GM23338 (cell line): ENCODE data around the gene NTRK3. TPM values are rescaled to one million over a fixed set of nuclear protein-coding genes. Genes with fewer than 3 reads are reported as not detected.

Source experiments
- ATAC-seq: fragments of 200-7000 bp; cut with Tn5 transposase; 3 replicates; pipeline ENCODE4 v1.9.1; 2020
- DNase-seq: peaks from one replicate; pipeline ENCODE4 v3.0.0-alpha.2; 2015; ENCODE audit warnings: low spot score
- H2AFZ ChIP-seq: fragments of 200-600 bp; sonication (generic); 2 replicates; pipeline ENCODE4 v1.8.0; 2016; ENCODE audit warnings: antibody characterized with exemption, mild to moderate bottlenecking, moderate library complexity
- H3F3A ChIP-seq: fragments of 200-600 bp; sonication (generic); replicated peaks from 2 replicates; pipeline ENCODE4 v1.8.0; 2017; ENCODE audit warnings: antibody characterized with exemption, mixed run types, low read depth
- H3K27ac ChIP-seq: fragments of 200-600 bp; sonication (generic); 2 replicates; pipeline ENCODE4 v1.6.1; 2016; ENCODE audit warnings: low read depth
- H3K27me3 ChIP-seq: fragments of 200-600 bp; sonication (generic); 2 replicates; pipeline ENCODE4 v1.8.0; 2016; ENCODE audit warnings: mild to moderate bottlenecking, mixed run types, moderate library complexity; ENCODE audit not compliant: insufficient read depth
- H3K36me3 ChIP-seq: fragments of 200-600 bp; sonication (generic); 2 replicates; pipeline ENCODE4 v1.8.0; 2016; ENCODE audit warnings: mild to moderate bottlenecking; ENCODE audit not compliant: insufficient read depth
- H3K4me1 ChIP-seq: fragments of 200-600 bp; sonication (generic); 2 replicates; pipeline ENCODE4 v1.8.0; 2016; ENCODE audit warnings: mild to moderate bottlenecking, moderate library complexity; ENCODE audit not compliant: insufficient read depth
- H3K4me2 ChIP-seq: fragments of 200-600 bp; sonication (generic); 2 replicates; pipeline ENCODE4 v1.7.1; 2017; ENCODE audit warnings: mixed run types
- H3K4me3 ChIP-seq: fragments of 200-600 bp; sonication (generic); 2 replicates; pipeline ENCODE4 v1.6.1; 2016; ENCODE audit warnings: mixed run types
- H3K79me2 ChIP-seq: fragments of 200-600 bp; sonication (generic); replicated peaks from 2 replicates; pipeline ENCODE4 v1.8.0; 2017; ENCODE audit warnings: mild to moderate bottlenecking; ENCODE audit not compliant: insufficient read depth
- H3K9me2 ChIP-seq: fragments of 200-600 bp; sonication (generic); 2 replicates; pipeline ENCODE4 v1.8.0; 2017; ENCODE audit not compliant: insufficient read depth
- H4K20me1 ChIP-seq: fragments of 200-600 bp; sonication (generic); replicated peaks from 2 replicates; pipeline ENCODE4 v1.8.0; 2017; ENCODE audit warnings: mild to moderate bottlenecking; ENCODE audit not compliant: insufficient read depth
- H3K27ac Mint-ChIP-seq: 2 replicates; pipeline ENCODE4 v1.8.0; 2020; ENCODE audit warnings: inconsistent platforms, mild to moderate bottlenecking, moderate library complexity, mixed read lengths
- H3K27me3 Mint-ChIP-seq: 3 replicates; pipeline ENCODE4 v1.8.0; 2022; ENCODE audit warnings: low read depth, mild to moderate bottlenecking, moderate library complexity, mixed read lengths, inconsistent platforms; ENCODE audit not compliant: insufficient read depth, poor library complexity
- H3K36me3 Mint-ChIP-seq: 3 replicates; pipeline ENCODE4 v1.8.0; 2021; ENCODE audit warnings: low read depth, mild to moderate bottlenecking, inconsistent platforms, moderate library complexity, mixed read lengths
- H3K4me1 Mint-ChIP-seq: 3 replicates; pipeline ENCODE4 v1.8.0; 2020; ENCODE audit warnings: mild to moderate bottlenecking, inconsistent platforms, mixed read lengths
- H3K4me3 Mint-ChIP-seq: 3 replicates; pipeline ENCODE4 v1.8.0; 2021; ENCODE audit warnings: moderate library complexity, mild to moderate bottlenecking, inconsistent platforms, mixed read lengths
- H3K9me3 Mint-ChIP-seq: 3 replicates; pipeline ENCODE4 v1.8.0; 2020; ENCODE audit warnings: moderate library complexity, mild to moderate bottlenecking, inconsistent platforms, mixed read lengths
- CREB1 ChIP-seq: fragments of 250-450 bp; sonication (Bioruptor Pico); IDR thresholded peaks from 2 replicates; pipeline ENCODE4 v1.5.0; 2020; ENCODE audit warnings: low read depth, mild to moderate bottlenecking, moderate library complexity
- ETS1 ChIP-seq: IDR thresholded peaks from 2 replicates; pipeline ENCODE4 v1.6.1; 2016; ENCODE audit warnings: antibody characterized with exemption
- EZH2 ChIP-seq: fragments of 200-600 bp; sonication (generic); IDR thresholded peaks from one replicate; pipeline ENCODE4 v1.8.0; 2017; ENCODE audit warnings: antibody characterized with exemption, mild to moderate bottlenecking, low read depth; ENCODE audit not compliant: unreplicated experiment
- EZH2phosphoT487 ChIP-seq: fragments of 200-600 bp; sonication (generic); IDR thresholded peaks from one replicate; pipeline ENCODE4 v1.8.1; 2018; ENCODE audit warnings: antibody characterized with exemption; ENCODE audit not compliant: unreplicated experiment
- JUNB ChIP-seq: IDR thresholded peaks from one replicate; pipeline ENCODE4 v1.6.1; 2016; ENCODE audit warnings: antibody characterized with exemption; ENCODE audit not compliant: unreplicated experiment
- NANOG ChIP-seq: IDR thresholded peaks from 2 replicates; pipeline ENCODE4 v1.6.1; 2016; ENCODE audit warnings: antibody characterized with exemption, borderline replicate concordance
- POLR2AphosphoS5 ChIP-seq: IDR thresholded peaks from 2 replicates; pipeline ENCODE4 v1.6.1; 2016; ENCODE audit warnings: antibody characterized with exemption, low read depth
- REST ChIP-seq: IDR thresholded peaks from one replicate; pipeline ENCODE4 v1.6.1; 2018; ENCODE audit warnings: antibody characterized with exemption; ENCODE audit not compliant: unreplicated experiment
- STAT1 ChIP-seq: IDR thresholded peaks from one replicate; pipeline ENCODE4 v1.6.1; 2016; ENCODE audit warnings: antibody characterized with exemption; ENCODE audit not compliant: unreplicated experiment
- ZNF114 ChIP-seq: fragments of 250-450 bp; sonication (Bioruptor Pico); IDR thresholded peaks from 2 replicates; pipeline ENCODE4 v1.5.0; 2020; ENCODE audit warnings: mild to moderate bottlenecking, moderate library complexity
- ZNF462 ChIP-seq: fragments of 250-450 bp; sonication (Bioruptor Pico); IDR thresholded peaks from 2 replicates; pipeline ENCODE4 v1.5.0; 2020; ENCODE audit warnings: mild to moderate bottlenecking, moderate library complexity
- polyA plus RNA-seq: library from polyadenylated mRNA; unstranded; fragments of >200 nt; fragmentation: Nextera tagmentation; extraction: Ambion mirVana; gene quantifications from 2 replicates; pipeline ENCODE4 v1.2.1, GENCODE V29; 2016
- total RNA-seq: library from RNA; depleted of rRNA; stranded (reverse); fragments of >200 nt; shearing (Covaris generic); gene quantifications from 2 replicates; pipeline ENCODE4 v1.2.3, GENCODE V29; 2014

The NTRK3 gene
- total and polyA plus RNA-seq, 2 experiments from 2014 or later = 3.1 to 5.3 TPM

- Histone ChIP-seq H3K4me1 (peaks cover 1% of the 10 kb centered on the region; the same call in 1 of the 2 replicates), H3F3A (no peaks in the 10 kb centered on the region), H3K4me3 (no peak overlapping the region), H3K36me3 (no peaks in the 10 kb centered on the region), H3K9me2 (peaks cover 2% of the 10 kb centered on the region; the same call in 1 of the 2 replicates), H2AFZ (no peak overlapping the region), H3K27me3 (peaks cover 18% of the 10 kb centered on the region), H3K4me2 (no peak overlapping the region), H3K27ac (no peak overlapping the region), H3K79me2 (no peaks in the 10 kb centered on the region), H4K20me1 (0 out of 2 replicates have a peak, but pooled peaks cover 3% of the 10 kb centered on the region)
- DNase-seq = no peak
- H3K27me3 Mint-ChIP-seq = peaks cover 15% of the 10 kb centered on the region
- no peaks in the 10 kb centered on the region for H3K36me3 Mint-ChIP-seq
- H3K9me3 Mint-ChIP-seq = no peaks in the 10 kb centered on the region
- no peak for ATAC-seq
- H3K27ac Mint-ChIP-seq = no peak overlapping the region
- peaks cover 16% of the 10 kb centered on the region for H3K4me1 Mint-ChIP-seq
- H3K4me3 Mint-ChIP-seq = no peak overlapping the region
- no peak for TF ChIP-seq JUNB
- no peak for TF ChIP-seq REST
- no peak for TF ChIP-seq POLR2AphosphoS5
- TF ChIP-seq CREB1 (CRISPR knock-in tag) = no peak
- no peak for TF ChIP-seq ZNF114
- no peak for TF ChIP-seq STAT1
- TF ChIP-seq EZH2phosphoT487 = no peak
- no peak for TF ChIP-seq ETS1
- no peak for TF ChIP-seq NANOG
- TF ChIP-seq EZH2 = no peak
- TF ChIP-seq ZNF462 (CRISPR knock-in tag) = no peak
Measured at GRCh38 chr15:88249220-88249619, 7.3 kb downstream of the NTRK3 start.
